ENCODE data around the gene KLC3. TPM values are rescaled to one million over a fixed set of nuclear protein-coding genes. Genes with fewer than 3 reads are reported as not detected.

KLC3 gene
- total RNA-seq, 4 donors from 2014 or later = not detected

DNA sequence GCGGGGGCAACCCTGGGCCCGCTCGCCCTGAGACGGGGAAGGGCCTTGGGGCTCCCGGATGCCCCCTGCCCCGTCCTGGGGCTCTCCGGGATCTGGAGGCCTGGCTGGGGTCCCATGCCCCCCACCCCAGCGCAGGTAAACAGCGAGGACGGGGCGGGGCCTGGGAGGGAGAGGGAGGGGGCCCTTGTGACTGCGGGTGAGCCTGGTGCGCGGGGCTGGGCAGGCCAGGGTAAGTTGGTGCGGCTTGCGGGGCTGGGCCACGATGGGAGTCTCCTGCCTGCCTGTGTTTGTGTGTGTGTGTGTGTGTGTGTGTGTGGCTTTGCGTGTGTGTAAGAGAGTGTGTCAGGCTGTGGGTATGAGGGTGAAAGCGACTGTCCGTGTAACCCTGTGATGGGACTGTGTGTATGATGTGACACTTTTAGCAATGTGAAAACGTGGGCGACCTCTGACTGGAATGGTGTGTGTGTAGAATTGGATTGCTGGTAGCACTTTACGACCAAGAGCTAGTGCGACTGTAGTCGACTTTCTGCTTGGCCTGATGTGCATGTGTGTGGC is 426 bp downstream of the KLC3 start:
- Histone ChIP-seq H3K27me3 (peaks cover 3 to 7% of the 10 kb centered on the region in 2 donors), H3K36me3 (no peaks in the 10 kb centered on the region), H3K4me3 (peak overlapping the region in 3 of 4 donors; percentile 26 to 43 (median 40)), H3K27ac (no peak overlapping the region), H3K4me1 (peaks cover 0 to 9% (median 4%) of the 10 kb centered on the region in 4 donors), H3K9me3 (no peaks in the 10 kb centered on the region)
- no peak for DNase-seq
- TF ChIP-seq, protein P1, sequence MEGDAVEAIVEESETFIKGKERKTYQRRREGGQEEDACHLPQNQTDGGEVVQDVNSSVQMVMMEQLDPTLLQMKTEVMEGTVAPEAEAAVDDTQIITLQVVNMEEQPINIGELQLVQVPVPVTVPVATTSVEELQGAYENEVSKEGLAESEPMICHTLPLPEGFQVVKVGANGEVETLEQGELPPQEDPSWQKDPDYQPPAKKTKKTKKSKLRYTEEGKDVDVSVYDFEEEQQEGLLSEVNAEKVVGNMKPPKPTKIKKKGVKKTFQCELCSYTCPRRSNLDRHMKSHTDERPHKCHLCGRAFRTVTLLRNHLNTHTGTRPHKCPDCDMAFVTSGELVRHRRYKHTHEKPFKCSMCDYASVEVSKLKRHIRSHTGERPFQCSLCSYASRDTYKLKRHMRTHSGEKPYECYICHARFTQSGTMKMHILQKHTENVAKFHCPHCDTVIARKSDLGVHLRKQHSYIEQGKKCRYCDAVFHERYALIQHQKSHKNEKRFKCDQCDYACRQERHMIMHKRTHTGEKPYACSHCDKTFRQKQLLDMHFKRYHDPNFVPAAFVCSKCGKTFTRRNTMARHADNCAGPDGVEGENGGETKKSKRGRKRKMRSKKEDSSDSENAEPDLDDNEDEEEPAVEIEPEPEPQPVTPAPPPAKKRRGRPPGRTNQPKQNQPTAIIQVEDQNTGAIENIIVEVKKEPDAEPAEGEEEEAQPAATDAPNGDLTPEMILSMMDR (IDR thresholded peaks at IDR 0.05) = no peak
- TF ChIP-seq POLR2A (IDR thresholded peaks at IDR 0.05) = no peak

- TF ChIP-seq POLR2A (IDR thresholded peaks at IDR 0.05) = no peak
- TF ChIP-seq, protein P1 (IDR thresholded peaks at IDR 0.05) = no peak
- H3K4me3 ChIP-seq = no peak overlapping the region
- H3K36me3 ChIP-seq = no peaks in the 10 kb centered on the region
- DNase-seq = no peak
- peaks cover 0 to 9% (median 4%) of the 10 kb centered on the region in 4 donors for H3K4me1 ChIP-seq
- peaks cover 3 to 7% of the 10 kb centered on the region in 2 donors for H3K27me3 ChIP-seq
- no peaks in the 10 kb centered on the region for H3K9me3 ChIP-seq
- H3K27ac ChIP-seq = no peak overlapping the region
Measured at GRCh38 chr19:45342911-45343310, 2.4 kb downstream of the KLC3 start.

- no peaks in the 10 kb centered on the region for H3K9me3 ChIP-seq
- peaks cover under 1 to 7% of the 10 kb centered on the region in 2 donors for H3K27me3 ChIP-seq
- H3K4me3 ChIP-seq = no peak overlapping the region
- peaks cover 0 to 9% (median 4%) of the 10 kb centered on the region in 4 donors for H3K4me1 ChIP-seq
- TF ChIP-seq, protein P1 (IDR thresholded peaks at IDR 0.05) = no peak
- TF ChIP-seq POLR2A (IDR thresholded peaks at IDR 0.05) = no peak
- no peak overlapping the region for H3K27ac ChIP-seq
- H3K36me3 ChIP-seq = no peaks in the 10 kb centered on the region
- DNase-seq = no peak
Measured at GRCh38 chr19:45344621-45345505, 4.3 kb downstream of the KLC3 start.

DNA sequence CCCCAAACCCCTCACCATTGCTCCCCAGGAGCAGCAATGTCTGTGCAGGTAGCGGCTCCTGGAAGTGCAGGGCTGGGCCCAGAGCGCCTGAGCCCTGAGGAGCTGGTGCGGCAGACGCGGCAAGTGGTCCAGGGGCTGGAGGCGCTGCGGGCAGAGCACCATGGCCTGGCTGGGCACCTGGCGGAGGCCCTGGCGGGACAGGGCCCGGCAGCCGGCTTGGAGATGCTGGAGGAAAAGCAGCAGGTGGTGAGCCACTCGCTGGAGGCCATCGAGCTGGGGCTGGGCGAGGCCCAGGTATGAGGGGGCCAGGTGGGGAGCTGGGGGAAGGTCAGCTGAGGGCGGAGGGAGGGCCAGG is 4.9 kb downstream of the KLC3 start:
- TF ChIP-seq, protein P1 (IDR thresholded peaks at IDR 0.05) = no peak
- TF ChIP-seq POLR2A (IDR thresholded peaks at IDR 0.05) = no peak
- no peak for DNase-seq
- Histone ChIP-seq H3K4me1 (peaks cover 0 to 6% (median 3%) of the 10 kb centered on the region in 4 donors), H3K36me3 (no peaks in the 10 kb centered on the region), H3K27ac (no peak overlapping the region), H3K27me3 (peaks cover 0 to 5% of the 10 kb centered on the region in 2 donors), H3K9me3 (no peaks in the 10 kb centered on the region), H3K4me3 (no peak overlapping the region)

GRCh38 chr19:45346449-45346848 is 5.9 kb downstream of the KLC3 start:
- Histone ChIP-seq H3K27ac (no peak overlapping the region), H3K36me3 (peaks cover 0 to 4% (median 0%) of the 10 kb centered on the region in 3 donors), H3K4me3 (no peak overlapping the region), H3K4me1 (no peaks in the 10 kb centered on the region), H3K27me3 (no peaks in the 10 kb centered on the region), H3K9me3 (no peaks in the 10 kb centered on the region)
- DNase-seq = peak in 1 of 3 donors; percentile 46
- TF ChIP-seq, protein P1 (IDR thresholded peaks at IDR 0.05) = no peak
- TF ChIP-seq POLR2A (IDR thresholded peaks at IDR 0.05) = no peak
